RWPE1 (cell line): ENCODE data around the gene FAM110A.
A peak's percentile ranks its signal among the peaks of the same experiment; 100 is the strongest.

Experiments
- CTCF ChIA-PET: fragments of 350-600 bp; sonication (Branson Sonifier 250); formaldehyde crosslinking; extraction: SDS; loops from one replicate; lab custom pipeline; 2021; lab: Yijun Ruan, JAX
- POLR2A ChIA-PET: fragments of 400-600 bp; formaldehyde crosslinking; extraction: SDS; loops from one replicate; lab custom pipeline; 2020; ENCODE audit warnings: antibody characterized with exemption; ENCODE audit not compliant: low non-redundant PET; lab: Yijun Ruan, JAX
- DNase-seq: peaks from one replicate; pipeline ENCODE4 v3.0.0; 2012; ENCODE audit warnings: low spot score
- H3K27ac ChIP-seq: fragments of 450-650 bp; 2 replicates; pipeline ENCODE4 v1.5.1; 2017
- CTCF ChIP-seq: fragments of 450-650 bp; conservative IDR thresholded peaks from 2 replicates; pipeline ENCODE4 v1.5.1; 2017; ENCODE audit warnings: low read depth, mild to moderate bottlenecking

Gene FAM110A

GRCh38 chr20:840503-840857, 7.0 kb downstream of the FAM110A start:
- TF ChIP-seq CTCF, result no peak
- ChIA-PET POLR2A (no interaction called here), CTCF (no interaction called here)
- H3K27ac ChIP-seq, result peak overlapping the region; percentile 77
- DNase-seq, result no peak

GRCh38 chr20:840858-841567, 7.5 kb downstream of the FAM110A start:
- peak; percentile 58 for DNase-seq
- ChIA-PET POLR2A (no interaction called here), CTCF (interaction anchor here (1.2 kb wide), 1 partner anchor 24 kb away, joined by 3 read pairs; no protein-coding TSS in a partner anchor)
- peak overlapping the region; percentile 77 for H3K27ac ChIP-seq
- no peak for TF ChIP-seq CTCF

GRCh38 chr20:841568-842546, 8.3 kb downstream of the FAM110A start:
- H3K27ac ChIP-seq, result peak overlapping the region; percentile 77
- TF ChIP-seq CTCF, result no peak
- POLR2A ChIA-PET, result no interaction called here
- peak; percentile 57 for DNase-seq
- CTCF ChIA-PET, result interaction anchor here (0.6 to 1.2 kb wide), 3 partner anchors 25 to 115 kb away, joined by 3 to 5 read pairs (median 3); no protein-coding TSS in a partner anchor

GRCh38 chr20:842547-842940, 9.0 kb downstream of the FAM110A start:
- POLR2A ChIA-PET, result no interaction called here
- H3K27ac ChIP-seq, result peak overlapping the region; percentile 77
- TF ChIP-seq CTCF, result no peak
- no peak for DNase-seq
- CTCF ChIA-PET, result interaction anchor here (0.6 to 1.0 kb wide), 3 partner anchors 32 to 114 kb away, joined by 3 to 5 read pairs (median 3); no protein-coding TSS in a partner anchor

GRCh38 chr20:843912-844311, 10.4 kb downstream of the FAM110A start:
- ChIA-PET CTCF (interaction anchor here (0.6 to 1.0 kb wide), 2 partner anchors 12 to 1831 kb away, joined by 3 to 4 read pairs; no protein-coding TSS in a partner anchor), POLR2A (interaction anchor here (0.7 to 1.6 kb wide), 2 partner anchors 10 to 28 kb away, joined by 7 to 10 read pairs; partner anchors contain the start of gene FAM110A)

More at GRCh38 chr20:843912-844311, 10.4 kb downstream of the FAM110A start:
- peak overlapping the region; percentile 97 for H3K27ac ChIP-seq
- DNase-seq, result peak; percentile 52
- TF ChIP-seq CTCF, result no peak
